GM10266 (cell line): ENCODE measurements around the gene UGT2A1.

ENCODE experiments used
- DNase-seq: peaks from one replicate; pipeline ENCODE4 v3.0.0; 2012; ENCODE audit errors: extremely low spot score
- TF ChIP-seq, protein P1 (sequence below): IDR thresholded peaks from 2 replicates; pipeline ENCODE4 v1.5.1; 2012; ENCODE audit warnings: mild to moderate bottlenecking, low read depth; ENCODE audit not compliant: control insufficient read depth, insufficient read depth; ENCODE audit errors: missing control alignments

Gene UGT2A1

GRCh38 chr4:69639542-69639941 is 13.5 kb downstream of the UGT2A1 start, which contains the start of gene UGT2A2:
UGT2A2 (minus strand) TSS chr4:69639642; CDS start chr4:69639640, 2 bp downstream.
- DNase-seq, result no peak
- TF ChIP-seq, protein P1, sequence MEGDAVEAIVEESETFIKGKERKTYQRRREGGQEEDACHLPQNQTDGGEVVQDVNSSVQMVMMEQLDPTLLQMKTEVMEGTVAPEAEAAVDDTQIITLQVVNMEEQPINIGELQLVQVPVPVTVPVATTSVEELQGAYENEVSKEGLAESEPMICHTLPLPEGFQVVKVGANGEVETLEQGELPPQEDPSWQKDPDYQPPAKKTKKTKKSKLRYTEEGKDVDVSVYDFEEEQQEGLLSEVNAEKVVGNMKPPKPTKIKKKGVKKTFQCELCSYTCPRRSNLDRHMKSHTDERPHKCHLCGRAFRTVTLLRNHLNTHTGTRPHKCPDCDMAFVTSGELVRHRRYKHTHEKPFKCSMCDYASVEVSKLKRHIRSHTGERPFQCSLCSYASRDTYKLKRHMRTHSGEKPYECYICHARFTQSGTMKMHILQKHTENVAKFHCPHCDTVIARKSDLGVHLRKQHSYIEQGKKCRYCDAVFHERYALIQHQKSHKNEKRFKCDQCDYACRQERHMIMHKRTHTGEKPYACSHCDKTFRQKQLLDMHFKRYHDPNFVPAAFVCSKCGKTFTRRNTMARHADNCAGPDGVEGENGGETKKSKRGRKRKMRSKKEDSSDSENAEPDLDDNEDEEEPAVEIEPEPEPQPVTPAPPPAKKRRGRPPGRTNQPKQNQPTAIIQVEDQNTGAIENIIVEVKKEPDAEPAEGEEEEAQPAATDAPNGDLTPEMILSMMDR, result no peak

DNA sequence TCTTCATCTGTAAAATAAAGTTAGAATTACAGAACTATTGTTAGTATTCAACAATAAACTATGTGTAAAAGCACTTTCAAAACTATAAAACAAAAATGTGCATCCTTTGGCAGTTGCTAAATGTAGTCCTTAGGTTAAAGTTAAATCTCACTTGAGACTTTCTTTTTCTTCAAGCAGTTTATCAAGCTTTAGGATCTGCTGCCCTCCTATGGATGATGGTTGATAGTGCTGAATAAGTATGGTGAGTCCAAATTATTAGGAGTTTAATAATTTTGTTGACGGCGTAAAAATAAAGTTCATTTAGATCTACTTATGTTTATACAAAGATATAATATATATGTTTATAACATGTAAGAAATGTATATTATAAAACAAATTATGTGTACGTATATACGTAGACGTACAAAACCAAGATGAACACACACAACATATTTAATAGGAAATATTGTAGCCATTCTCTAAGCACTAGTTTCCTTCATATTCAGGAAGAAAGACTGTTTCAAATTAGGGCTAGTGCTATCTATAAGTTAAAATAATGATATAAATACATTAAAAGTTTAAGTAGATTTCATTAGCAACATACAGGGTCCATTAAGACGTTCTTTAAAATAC is 35.9 kb downstream of the UGT2A1 start:
- DNase-seq, result peak; percentile 9
- TF ChIP-seq, protein P1, result peak; percentile 14

DNA sequence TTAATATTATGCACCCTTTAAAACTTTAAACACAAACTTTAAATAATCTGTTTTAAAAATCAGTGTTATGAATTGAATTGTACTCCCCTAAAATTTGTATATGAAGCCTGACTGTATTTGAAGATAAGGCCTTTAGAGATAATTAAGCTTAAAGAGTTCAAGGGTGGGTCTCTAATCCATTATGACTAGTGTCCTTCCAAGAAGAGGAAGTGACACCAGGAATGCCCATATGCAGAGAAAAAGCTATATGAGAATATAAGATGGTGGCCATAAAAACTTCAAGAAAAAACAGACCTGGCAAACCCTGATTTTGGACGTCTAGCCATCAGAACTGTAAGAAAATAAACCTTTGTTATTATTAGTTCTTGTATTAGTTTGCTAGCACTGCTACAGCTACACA is 42.6 kb downstream of the UGT2A1 start:
- no peak for DNase-seq
- TF ChIP-seq, protein P1, result no peak

DNA sequence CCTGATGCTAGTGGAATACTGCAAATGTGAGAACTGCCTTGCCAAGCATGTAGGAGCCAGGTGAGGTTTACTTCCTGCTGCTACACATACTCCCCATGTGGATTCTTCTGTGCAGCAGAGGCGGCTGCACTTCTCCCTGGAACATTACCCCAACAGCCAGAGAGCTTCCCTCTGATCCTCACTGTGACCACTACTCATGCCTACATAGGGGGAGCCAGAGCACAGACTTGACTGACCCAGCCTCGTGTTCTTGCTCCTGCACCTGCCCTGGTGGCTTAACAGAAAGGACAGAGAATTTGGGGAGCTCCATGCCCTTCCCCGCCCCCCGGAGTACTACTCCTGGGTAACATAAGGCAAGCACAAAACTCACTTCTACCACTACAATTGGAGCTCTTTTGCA is 52.0 kb downstream of the UGT2A1 start:
- no peak for DNase-seq
- TF ChIP-seq, protein P1, result no peak

GRCh38 chr4:69600013-69600412 is 53.0 kb downstream of the UGT2A1 start:
- DNase-seq, result no peak
- TF ChIP-seq, protein P1, result no peak

- no peak for DNase-seq
- TF ChIP-seq, protein P1, result no peak
Measured at GRCh38 chr4:69594382-69594781, 58.7 kb downstream of the UGT2A1 start.

DNA sequence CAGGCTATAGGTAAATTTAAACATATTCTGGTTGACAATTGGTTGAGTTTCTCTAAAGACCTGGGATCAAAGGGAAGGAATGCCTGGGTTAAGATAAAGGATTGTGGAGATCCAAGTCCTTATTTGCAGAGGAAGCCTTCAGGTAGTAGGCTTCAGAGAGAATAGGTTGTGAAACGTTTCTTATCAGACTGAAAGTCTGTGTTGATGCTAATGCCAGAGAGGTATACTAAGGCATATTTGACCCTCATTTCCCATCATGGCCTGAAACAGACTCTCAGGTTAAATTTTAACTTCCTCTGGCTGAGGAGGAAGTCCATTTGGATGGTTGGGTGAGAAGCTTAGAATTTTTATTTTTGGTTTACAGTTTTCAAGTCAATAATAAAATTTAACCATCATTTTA is 61.7 kb downstream of the UGT2A1 start:
- TF ChIP-seq, protein P1, result no peak
- DNase-seq, result no peak
